HepG2 (cell line): ENCODE results near the gene RWDD4. TPM values are rescaled to one million over a fixed set of nuclear protein-coding genes. Genes with fewer than 3 reads are reported as not detected.

Experiments
- ATAC-seq: fragments of 200-7000 bp; cut with Tn5 transposase; 3 replicates; pipeline ENCODE4 v1.9.1; 2020; ENCODE audit warnings: mild to moderate bottlenecking, moderate library complexity
- BruUV-seq: library from RNA; stranded (reverse); fragments of 400-500 nt; replicated peaks from 2 replicates; lab custom pipeline; 2021; lab: Mats Ljungman, UMichigan
- CTCF ChIA-PET: fragments of 300-600 bp; formaldehyde crosslinking; extraction: SDS; loops from one replicate; lab custom pipeline; 2021; ENCODE audit warnings: low total read pairs, inconsistent platforms, low intra/inter-chr PET ratio; lab: Yijun Ruan, JAX
- POLR2A ChIA-PET: fragments of 350-600 bp; sonication (Branson Sonifier 250); formaldehyde crosslinking; loops from one replicate; lab custom pipeline; 2020; ENCODE audit warnings: antibody characterized with exemption, inconsistent platforms; lab: Yijun Ruan, JAX
- DNase-seq: peaks from one replicate; pipeline ENCODE4 v3.0.0-alpha.2; 2015; ENCODE audit warnings: low spot score
- FAIRE-seq: peaks from 3 replicates; lab custom pipeline; 2011; peaks lifted over from hg19 to GRCh38; lab: Jason Lieb, UNC
- H2AFZ ChIP-seq: one replicate; pipeline ENCODE4 v1.6.1; 2011; ENCODE audit warnings: low read length, inconsistent platforms
- H3K27ac ChIP-seq: fragments of 300-600 bp; 3 replicates; pipeline ENCODE4 v1.8.0; 2011; ENCODE audit warnings: mixed run types, mild to moderate bottlenecking, mixed read lengths, low read length, inconsistent platforms; ENCODE audit not compliant: insufficient read depth; ENCODE audit errors: extremely low read length
- H3K27me3 ChIP-seq, 2 experiments: fragments of 200-600 bp in 1 of 2; 2 replicates in 1 of 2; 3 replicates in 1 of 2; pipeline versions ENCODE4 v1.6.0 to v1.8.0; 2011; ENCODE audit warnings: low read length in 2 of 2, mild to moderate bottlenecking in 2 of 2, moderate library complexity in 2 of 2, inconsistent platforms in 1 of 2; ENCODE audit not compliant: insufficient read depth in 2 of 2, control insufficient read depth in 1 of 2
- H3K36me3 ChIP-seq, 2 experiments: fragments of 200-600 bp in 1 of 2; replicated peaks in 1 of 2; 2 replicates in 1 of 2; 3 replicates in 1 of 2; pipeline versions ENCODE4 v1.5.1 to v1.8.0; 2011; ENCODE audit warnings: low read length in 2 of 2, inconsistent platforms in 1 of 2; ENCODE audit not compliant: insufficient read depth in 2 of 2, control insufficient read depth in 1 of 2
- H3K4me1 ChIP-seq: 2 replicates; pipeline ENCODE4 v1.5.1; 2012; ENCODE audit warnings: low read length, inconsistent platforms; ENCODE audit not compliant: insufficient read depth
- H3K4me2 ChIP-seq: 2 replicates; pipeline ENCODE4 v1.6.0; 2011; ENCODE audit warnings: low read depth, low read length, inconsistent platforms
- H3K4me3 ChIP-seq, 3 experiments: fragments of 200-600 bp in 1 of 3; sonication (generic), shearing (Covaris generic) in 1 of 3; replicated peaks in 1 of 3; 2 replicates each; pipeline ENCODE4 v1.5.1; 2011 to 2016; ENCODE audit warnings: low read length in 3 of 3, inconsistent platforms in 2 of 3, low read depth in 2 of 3, mild to moderate bottlenecking in 2 of 3, control low read depth in 1 of 3, mixed read lengths in 1 of 3; ENCODE audit not compliant: insufficient read depth in 1 of 3
- H3K79me2 ChIP-seq: one replicate; pipeline ENCODE4 v1.6.1; 2011; ENCODE audit warnings: low read length, inconsistent platforms; ENCODE audit not compliant: insufficient read depth
- H3K9ac ChIP-seq: 2 replicates; pipeline ENCODE4 v1.6.0; 2011; ENCODE audit warnings: mild to moderate bottlenecking, low read depth, low read length, inconsistent platforms; ENCODE audit not compliant: insufficient read depth
- H3K9me3 ChIP-seq: 2 replicates; pipeline ENCODE4 v1.5.1; 2012; ENCODE audit warnings: mild to moderate bottlenecking, low read length
- H4K20me1 ChIP-seq: 2 replicates; pipeline ENCODE4 v1.6.0; 2011; ENCODE audit warnings: inconsistent platforms, mild to moderate bottlenecking, low read length, moderate library complexity; ENCODE audit not compliant: insufficient read depth
- ERF ChIP-seq: IDR thresholded peaks from 2 replicates; pipeline ENCODE4 v1.6.1; 2018; ENCODE audit warnings: missing biosample characterization, missing genetic modification reagents
- GATAD1 ChIP-seq: IDR thresholded peaks from 2 replicates; pipeline ENCODE4 v1.6.1; 2016; ENCODE audit warnings: missing genetic modification reagents, missing compliant biosample characterization
- HDAC2 ChIP-seq: sonication (generic); formaldehyde crosslinking; IDR thresholded peaks from 2 replicates; pipeline ENCODE4 v1.4.0; 2020; ENCODE audit warnings: missing genetic modification reagents
- HMG20B ChIP-seq: conservative IDR thresholded peaks from 2 replicates; pipeline ENCODE4 v1.6.1; 2016; ENCODE audit warnings: missing genetic modification reagents, missing compliant biosample characterization
- IKZF4 ChIP-seq: sonication (generic); formaldehyde crosslinking; IDR thresholded peaks from 2 replicates; pipeline ENCODE4 v1.5.1; 2020; ENCODE audit warnings: borderline replicate concordance, mild to moderate bottlenecking, low read depth, missing genetic modification reagents; ENCODE audit errors: not compliant biosample characterization
- ZBED4 ChIP-seq: sonication (generic); formaldehyde crosslinking; IDR thresholded peaks from 2 replicates; pipeline ENCODE4 v1.4.0; 2020; ENCODE audit warnings: missing genetic modification reagents, borderline replicate concordance
- ZNF503 ChIP-seq: sonication (generic); formaldehyde crosslinking; IDR thresholded peaks from 2 replicates; pipeline ENCODE4 v1.4.0; 2020; ENCODE audit warnings: missing genetic modification reagents
- WGBS: methylation state at CpG from one replicate; pipeline ENCODE4 v1.1.6; 2017; ENCODE audit warnings: low lambda C conversion rate; 5-methylcytosine and 5-hydroxymethylcytosine counted together
- in situ Hi-C: cut with HindIII; loops from 2 replicates; pipeline ENCODE4 v1.10.0; 2017; ENCODE audit warnings: low pct_unique_long_range_greater_than_20kb; ENCODE audit not compliant: extremely low pct_ligation_motif_present
- intact Hi-C: fragments of 100-400 bp; cut with micrococcal nuclease; formaldehyde crosslinking; loops from one replicate; pipeline ENCODE4 v1.10.0; 2022; ENCODE audit not compliant: unreplicated experiment
- polyA plus RNA-seq, 8 experiments: library from polyadenylated mRNA; depleted of rRNA in 3 of 8; stranded (reverse) in 7 of 8; unstranded in 1 of 8; fragments of >200 nt; fragmentation: Illumina TruSeq in 4 of 8; extraction: Trizol in 4 of 8; gene quantifications; 2 replicates each; pipeline versions ENCODE4 v1.2.1 to v1.2.3, GENCODE V29; 2011 to 2016; ENCODE audit warnings: low read depth in 4 of 8, missing spikeins in 1 of 8, mixed read lengths in 1 of 8; ENCODE audit not compliant: insufficient read depth in 1 of 8
- total RNA-seq, 5 experiments: library from RNA; depleted of rRNA; stranded (reverse); fragments of >200 nt; fragmentation: Illumina TruSeq; extraction: Trizol; gene quantifications; 2 replicates each; pipeline ENCODE4 v1.2.3, GENCODE V29; 2016; ENCODE audit warnings: low read depth in 1 of 5
- TF ChIP-seq, protein P1 (sequence below): sonication (generic); formaldehyde crosslinking; IDR thresholded peaks from 2 replicates; pipeline ENCODE4 v1.4.0; 2020; ENCODE audit warnings: mild to moderate bottlenecking, low read depth, missing genetic modification reagents
- TF ChIP-seq, protein P2 (sequence below): sonication (generic); formaldehyde crosslinking; IDR thresholded peaks from 2 replicates; pipeline ENCODE4 v1.8.1; 2023; ENCODE audit warnings: mild to moderate bottlenecking, moderate library complexity, missing genetic modification reagents
- TF ChIP-seq, protein P3 (sequence below): sonication (generic); formaldehyde crosslinking; conservative IDR thresholded peaks from 2 replicates; pipeline ENCODE4 v1.4.0; 2020; ENCODE audit warnings: mild to moderate bottlenecking, missing genetic modification reagents, moderate library complexity

The RWDD4 gene
- total and polyA plus RNA-seq, 2 of the 13 experiments (the other 11 are each of a cell fraction or from before 2014, with no cell fraction given) = 10.2 to 25.4 TPM

- peak; percentile 94 for ATAC-seq
- Histone ChIP-seq H4K20me1 (no peaks in the 10 kb centered on the region), H3K4me2 (peak overlapping the region; percentile 91), H2AFZ (no peak overlapping the region), H3K36me3 (no peaks in the 10 kb centered on the region), H3K27me3 (no peaks in the 10 kb centered on the region), H3K9me3 (no peaks in the 10 kb centered on the region), H3K9ac (peak overlapping the region; percentile 44), H3K27ac (peak overlapping the region; percentile 61), H3K79me2 (no peaks in the 10 kb centered on the region), H3K4me3 (peak overlapping the region; percentile 48 to 69 (median 60)), H3K4me1 (peaks cover 45% of the 10 kb centered on the region)
- in situ Hi-C loops = no loop called here
- peak; percentile 95 for FAIRE-seq
- peak; percentile 88 for DNase-seq
- CTCF ChIA-PET = no interaction called here
- 3% methylated on average over 4 of the region's 4 CpGs for WGBS
- POLR2A ChIA-PET = interaction anchor here (0.6 to 3.0 kb wide), 9 partner anchors 9 to 1078 kb away, joined by 3 to 17 read pairs (median 3); partner anchors contain the start of gene CDKN2AIP
- intact Hi-C loops = loop anchor here (1.0 to 5.0 kb wide), 5 partner anchors 16 to 146 kb away; partner anchors contain the start of genes ING2, RWDD4 and TRAPPC11
- no TSS peak for BruUV-seq
- TF ChIP-seq HDAC2 = peak; percentile 96
- TF ChIP-seq, protein P1, sequence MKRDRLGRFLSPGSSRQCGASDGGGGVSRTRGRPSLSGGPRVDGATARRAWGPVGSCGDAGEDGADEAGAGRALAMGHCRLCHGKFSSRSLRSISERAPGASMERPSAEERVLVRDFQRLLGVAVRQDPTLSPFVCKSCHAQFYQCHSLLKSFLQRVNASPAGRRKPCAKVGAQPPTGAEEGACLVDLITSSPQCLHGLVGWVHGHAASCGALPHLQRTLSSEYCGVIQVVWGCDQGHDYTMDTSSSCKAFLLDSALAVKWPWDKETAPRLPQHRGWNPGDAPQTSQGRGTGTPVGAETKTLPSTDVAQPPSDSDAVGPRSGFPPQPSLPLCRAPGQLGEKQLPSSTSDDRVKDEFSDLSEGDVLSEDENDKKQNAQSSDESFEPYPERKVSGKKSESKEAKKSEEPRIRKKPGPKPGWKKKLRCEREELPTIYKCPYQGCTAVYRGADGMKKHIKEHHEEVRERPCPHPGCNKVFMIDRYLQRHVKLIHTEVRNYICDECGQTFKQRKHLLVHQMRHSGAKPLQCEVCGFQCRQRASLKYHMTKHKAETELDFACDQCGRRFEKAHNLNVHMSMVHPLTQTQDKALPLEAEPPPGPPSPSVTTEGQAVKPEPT (CRISPR knock-in tag) = no peak
- TF ChIP-seq, protein P2, sequence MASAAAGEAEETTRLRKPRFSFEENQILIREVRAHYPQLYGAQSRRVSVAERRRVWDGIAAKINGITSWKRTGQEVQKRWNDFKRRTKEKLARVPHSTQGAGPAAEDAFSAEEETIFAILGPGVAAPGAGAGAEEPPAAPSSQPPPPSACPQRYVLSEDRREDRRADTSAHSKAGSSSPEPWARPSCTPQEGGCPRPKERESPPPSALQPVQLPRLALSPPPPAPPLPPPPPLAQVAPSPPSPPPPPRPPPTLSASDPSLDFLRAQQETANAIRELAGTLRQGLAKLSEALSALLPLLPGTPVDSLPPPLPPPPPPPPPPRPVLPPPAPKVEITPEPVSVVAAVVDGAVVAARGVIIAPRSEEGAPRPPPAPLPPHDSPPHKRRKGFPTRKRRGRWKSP (CRISPR knock-in tag) = no peak; the same call in 1 of the 2 replicates
- peak; percentile 81 for TF ChIP-seq ZNF503 (CRISPR knock-in tag)
- TF ChIP-seq HMG20B (CRISPR knock-in tag) = peak; percentile 73; the same call in 1 of the 2 replicates
- TF ChIP-seq ZBED4 = 0 out of 2 replicates have a peak, but pooled peaks have one; percentile 42
- TF ChIP-seq, protein P3, sequence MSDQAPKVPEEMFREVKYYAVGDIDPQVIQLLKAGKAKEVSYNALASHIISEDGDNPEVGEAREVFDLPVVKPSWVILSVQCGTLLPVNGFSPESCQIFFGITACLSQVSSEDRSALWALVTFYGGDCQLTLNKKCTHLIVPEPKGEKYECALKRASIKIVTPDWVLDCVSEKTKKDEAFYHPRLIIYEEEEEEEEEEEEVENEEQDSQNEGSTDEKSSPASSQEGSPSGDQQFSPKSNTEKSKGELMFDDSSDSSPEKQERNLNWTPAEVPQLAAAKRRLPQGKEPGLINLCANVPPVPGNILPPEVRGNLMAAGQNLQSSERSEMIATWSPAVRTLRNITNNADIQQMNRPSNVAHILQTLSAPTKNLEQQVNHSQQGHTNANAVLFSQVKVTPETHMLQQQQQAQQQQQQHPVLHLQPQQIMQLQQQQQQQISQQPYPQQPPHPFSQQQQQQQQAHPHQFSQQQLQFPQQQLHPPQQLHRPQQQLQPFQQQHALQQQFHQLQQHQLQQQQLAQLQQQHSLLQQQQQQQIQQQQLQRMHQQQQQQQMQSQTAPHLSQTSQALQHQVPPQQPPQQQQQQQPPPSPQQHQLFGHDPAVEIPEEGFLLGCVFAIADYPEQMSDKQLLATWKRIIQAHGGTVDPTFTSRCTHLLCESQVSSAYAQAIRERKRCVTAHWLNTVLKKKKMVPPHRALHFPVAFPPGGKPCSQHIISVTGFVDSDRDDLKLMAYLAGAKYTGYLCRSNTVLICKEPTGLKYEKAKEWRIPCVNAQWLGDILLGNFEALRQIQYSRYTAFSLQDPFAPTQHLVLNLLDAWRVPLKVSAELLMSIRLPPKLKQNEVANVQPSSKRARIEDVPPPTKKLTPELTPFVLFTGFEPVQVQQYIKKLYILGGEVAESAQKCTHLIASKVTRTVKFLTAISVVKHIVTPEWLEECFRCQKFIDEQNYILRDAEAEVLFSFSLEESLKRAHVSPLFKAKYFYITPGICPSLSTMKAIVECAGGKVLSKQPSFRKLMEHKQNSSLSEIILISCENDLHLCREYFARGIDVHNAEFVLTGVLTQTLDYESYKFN (CRISPR knock-in tag) = peak; percentile 92
- TF ChIP-seq GATAD1 (CRISPR knock-in tag) = peak; percentile 39; the same call in 1 of the 2 replicates
- no peak for TF ChIP-seq IKZF4
- TF ChIP-seq ERF (CRISPR knock-in tag) = no peak
Observed at GRCh38 chr4:183618681-183619080, 40.3 kb downstream of the RWDD4 start.
